Rectal smooth muscle tissue (tissue), 1 donor: Measurements from ENCODE around the gene TEX2.

ENCODE experiments used
- H3K27ac ChIP-seq: one replicate; pipeline ENCODE4 v1.7.0; 2013; ENCODE audit warnings: low read depth, low read length, inconsistent platforms
- H3K27me3 ChIP-seq: one replicate; pipeline ENCODE4 v1.7.0; 2013; ENCODE audit warnings: low read length; ENCODE audit not compliant: control insufficient read depth, insufficient read depth
- H3K36me3 ChIP-seq: one replicate; pipeline ENCODE4 v1.7.0; 2013; ENCODE audit warnings: low read length; ENCODE audit not compliant: control insufficient read depth, insufficient read depth
- H3K4me1 ChIP-seq: one replicate; pipeline ENCODE4 v1.7.0; 2013; ENCODE audit warnings: low read length; ENCODE audit not compliant: control insufficient read depth, insufficient read depth
- H3K4me3 ChIP-seq: one replicate; pipeline ENCODE4 v1.7.0; 2013; ENCODE audit warnings: low read length
- H3K9ac ChIP-seq: one replicate; pipeline ENCODE4 v1.7.0; 2013; ENCODE audit warnings: low read length

The TEX2 gene

DNA sequence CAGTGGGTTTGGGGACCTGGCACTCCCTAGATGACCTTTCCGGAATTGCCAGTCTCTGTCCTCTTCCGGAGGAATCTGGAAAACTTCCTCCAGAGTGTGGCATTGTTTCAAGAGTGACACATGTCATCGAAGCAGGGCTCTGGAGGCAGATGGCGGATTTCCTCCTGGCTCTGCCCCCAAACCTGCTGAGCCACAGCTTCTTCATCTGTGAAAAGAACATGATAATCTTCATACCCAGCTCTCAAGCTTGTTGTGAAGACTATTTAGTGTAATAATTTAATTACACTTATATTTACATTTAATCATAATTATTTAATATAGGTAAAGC lies 19.7 kb upstream of the TEX2 start:
- H3K9ac ChIP-seq = no peak overlapping the region
- peaks cover under 1% of the 10 kb centered on the region for H3K4me1 ChIP-seq
- H3K27ac ChIP-seq = no peak overlapping the region

DNA sequence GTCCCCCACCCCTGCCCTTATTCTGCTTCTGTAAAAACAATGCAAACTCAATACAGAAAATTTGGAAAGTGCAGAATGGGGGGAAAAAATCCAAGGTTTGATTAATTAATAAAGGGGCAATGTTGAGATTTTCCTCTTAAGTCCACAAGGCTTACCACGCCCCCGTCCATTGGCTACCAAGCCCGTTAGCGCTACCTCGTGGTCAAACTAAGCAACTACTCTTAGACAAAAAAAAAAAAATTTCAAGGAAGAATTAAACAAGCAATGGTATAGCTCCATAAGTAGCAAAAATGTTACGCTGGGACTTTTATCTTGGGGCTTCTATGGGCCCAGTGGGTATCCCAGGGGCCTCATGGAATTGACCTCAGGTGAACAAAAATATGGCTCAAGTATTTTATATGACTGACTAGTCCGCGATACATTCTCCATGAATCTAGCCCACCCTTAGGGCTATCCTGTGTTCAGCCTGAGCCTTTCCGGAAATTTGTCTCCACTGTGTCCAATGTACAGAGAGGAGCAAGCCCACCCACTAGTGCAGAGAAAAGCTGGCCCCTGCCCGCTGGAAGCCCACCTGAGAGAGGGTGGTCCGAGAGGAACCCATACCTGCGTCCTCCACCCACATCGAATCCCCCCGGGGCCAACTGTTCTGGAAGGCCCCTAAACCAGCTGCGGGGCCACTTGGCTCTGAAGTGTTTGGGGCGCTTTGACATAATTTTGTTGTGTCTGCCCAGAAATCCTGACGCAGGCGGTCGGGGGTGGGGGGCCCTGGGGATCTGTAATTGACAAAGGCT lies 19.1 kb upstream of the TEX2 start:
- H3K36me3 ChIP-seq = no peaks in the 10 kb centered on the region
- H3K4me3 ChIP-seq = no peak overlapping the region
- no peaks in the 10 kb centered on the region for H3K27me3 ChIP-seq
- H3K9ac ChIP-seq = no peak overlapping the region
- H3K27ac ChIP-seq = no peak overlapping the region
- peaks cover 6% of the 10 kb centered on the region for H3K4me1 ChIP-seq

More for the DNA sequence above, 19.7 kb upstream of the TEX2 start:
- Histone ChIP-seq H3K27me3 (no peaks in the 10 kb centered on the region), H3K4me3 (no peak overlapping the region), H3K36me3 (no peaks in the 10 kb centered on the region)

DNA sequence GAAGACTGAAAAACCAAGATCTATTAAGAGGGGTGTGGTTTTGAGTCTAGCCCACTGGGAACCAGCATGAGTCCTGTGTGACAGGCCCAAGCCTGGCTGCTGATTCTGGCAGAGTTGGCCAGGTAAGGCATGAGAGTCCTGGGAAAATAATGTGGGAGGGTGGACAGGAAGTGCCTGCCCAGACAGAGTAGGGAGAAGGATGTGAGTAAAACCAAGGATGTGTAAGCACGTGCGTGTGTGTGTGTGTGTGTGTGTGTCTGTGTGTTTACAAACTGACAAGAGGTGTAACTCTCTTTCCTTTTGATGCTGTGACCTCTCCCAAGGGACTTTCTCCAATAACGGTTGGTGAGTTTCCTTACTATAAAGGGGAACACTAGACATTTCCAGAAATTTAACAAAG lies 15.6 kb upstream of the TEX2 start:
- Histone ChIP-seq H3K36me3 (no peaks in the 10 kb centered on the region), H3K27ac (no peak overlapping the region), H3K4me1 (peaks cover 8% of the 10 kb centered on the region), H3K27me3 (no peaks in the 10 kb centered on the region), H3K4me3 (no peak overlapping the region), H3K9ac (no peak overlapping the region)

DNA sequence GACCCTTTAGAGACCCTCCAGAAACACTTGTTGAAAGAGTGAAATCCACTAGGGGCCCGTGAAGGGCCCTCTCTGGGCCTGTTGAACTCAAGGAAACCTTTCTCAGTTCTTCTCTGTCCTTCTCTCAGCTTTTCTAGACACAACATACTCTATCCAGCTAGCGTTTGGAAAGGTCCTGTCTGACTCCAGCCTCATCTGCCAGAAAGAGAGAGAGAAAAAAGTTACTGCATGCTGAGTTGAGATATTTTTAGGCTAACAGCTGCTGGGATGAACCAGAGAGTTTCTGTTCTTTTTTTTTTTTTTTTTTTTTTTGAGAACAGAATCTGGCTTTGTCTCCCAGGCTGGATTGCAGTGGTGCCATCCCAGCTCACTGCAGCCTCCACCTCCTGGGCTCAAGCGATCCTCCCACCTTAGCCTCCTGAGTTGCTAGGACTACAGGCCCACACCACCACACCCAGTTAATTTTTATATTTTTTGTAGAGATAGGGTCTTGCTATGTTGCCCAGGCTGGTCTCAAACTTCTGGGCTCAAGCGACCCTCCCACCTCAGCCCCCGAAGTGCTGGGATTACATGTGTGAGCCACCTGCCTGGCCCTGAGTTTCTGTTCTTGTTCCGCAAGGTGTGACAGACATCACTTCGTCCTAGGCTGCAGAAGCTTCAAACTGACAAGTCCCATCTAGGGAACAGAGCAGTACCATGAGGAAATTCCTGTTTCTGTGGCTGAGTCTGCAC lies 14.9 kb upstream of the TEX2 start:
- Histone ChIP-seq H3K4me1 (peaks cover 8% of the 10 kb centered on the region), H3K27me3 (no peaks in the 10 kb centered on the region), H3K9ac (no peak overlapping the region), H3K27ac (no peak overlapping the region), H3K4me3 (no peak overlapping the region), H3K36me3 (no peaks in the 10 kb centered on the region)

DNA sequence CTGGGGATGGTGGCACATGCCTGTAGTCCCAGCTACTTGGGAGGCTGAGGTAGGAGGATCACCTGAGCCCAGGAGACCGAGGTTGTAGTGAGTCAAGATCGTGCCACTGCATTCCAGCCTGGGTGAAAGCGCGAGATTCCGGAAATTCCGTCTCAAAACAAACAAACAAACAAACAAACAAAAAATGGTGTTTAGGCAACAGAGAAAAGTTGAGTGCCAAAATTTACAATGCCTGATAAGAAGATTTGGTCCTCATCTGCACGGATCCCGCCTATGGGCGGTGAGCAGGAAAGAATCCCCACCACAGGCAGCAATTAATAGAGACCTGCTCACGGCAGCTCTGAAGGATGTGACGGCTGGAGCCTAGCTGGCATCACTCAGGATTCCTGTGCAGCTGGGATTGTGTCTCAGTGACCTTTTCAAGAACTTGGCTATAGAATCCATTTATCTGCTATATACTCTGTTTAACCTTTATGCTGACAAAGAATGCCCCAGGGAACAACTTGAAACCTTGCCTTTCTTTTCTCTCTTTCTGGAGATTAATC lies 14.0 kb upstream of the TEX2 start:
- H3K4me1 ChIP-seq = peaks cover 8% of the 10 kb centered on the region
- no peak overlapping the region for H3K4me3 ChIP-seq
- no peak overlapping the region for H3K9ac ChIP-seq
- H3K27me3 ChIP-seq = no peaks in the 10 kb centered on the region
- H3K36me3 ChIP-seq = no peaks in the 10 kb centered on the region
- H3K27ac ChIP-seq = no peak overlapping the region

DNA sequence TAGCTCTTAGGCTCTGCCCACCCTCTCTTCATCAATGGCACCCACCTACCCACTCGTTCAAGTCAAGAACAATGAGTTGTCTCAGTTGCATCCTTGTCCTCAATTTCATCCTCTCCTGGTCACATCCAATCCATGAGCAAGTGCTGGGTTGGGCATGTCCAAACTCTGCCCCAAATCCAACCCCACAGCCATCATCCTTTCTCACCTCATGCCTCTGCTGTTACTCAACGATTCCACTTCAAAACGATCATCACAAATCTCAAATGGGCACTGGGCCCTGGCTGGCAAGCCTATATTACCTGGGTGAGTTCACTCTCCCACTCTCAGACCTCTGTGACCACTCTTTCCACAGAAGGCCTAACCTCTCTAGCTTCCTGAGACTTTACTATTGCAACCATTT lies 12.0 kb upstream of the TEX2 start:
- Histone ChIP-seq H3K4me1 (peaks cover 8% of the 10 kb centered on the region), H3K27ac (no peak overlapping the region), H3K4me3 (no peak overlapping the region), H3K9ac (no peak overlapping the region), H3K36me3 (no peaks in the 10 kb centered on the region), H3K27me3 (no peaks in the 10 kb centered on the region)

DNA sequence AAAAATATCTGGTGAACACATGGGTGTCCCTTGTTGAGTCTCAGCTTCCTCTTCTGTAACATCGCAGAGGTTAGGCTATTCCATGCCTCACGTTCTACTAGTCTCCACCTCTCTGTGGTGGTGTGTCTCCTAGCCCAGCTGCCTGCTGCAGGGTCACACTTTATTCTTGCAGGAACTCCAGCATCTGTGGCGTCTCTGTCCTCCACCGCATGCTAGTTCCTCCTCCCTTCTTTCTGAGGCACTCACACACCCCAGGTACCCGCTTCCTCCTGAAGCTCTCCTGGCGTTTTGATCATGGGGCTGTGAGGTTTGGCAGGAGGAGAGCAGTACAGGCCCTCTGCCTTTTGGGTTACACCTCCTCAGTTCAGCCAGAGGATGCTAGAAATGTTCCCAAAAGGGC lies 9.9 kb upstream of the TEX2 start:
- Histone ChIP-seq H3K27ac (no peak overlapping the region), H3K27me3 (no peaks in the 10 kb centered on the region), H3K36me3 (no peaks in the 10 kb centered on the region), H3K9ac (no peak overlapping the region), H3K4me3 (no peak overlapping the region), H3K4me1 (peaks cover 8% of the 10 kb centered on the region)

DNA sequence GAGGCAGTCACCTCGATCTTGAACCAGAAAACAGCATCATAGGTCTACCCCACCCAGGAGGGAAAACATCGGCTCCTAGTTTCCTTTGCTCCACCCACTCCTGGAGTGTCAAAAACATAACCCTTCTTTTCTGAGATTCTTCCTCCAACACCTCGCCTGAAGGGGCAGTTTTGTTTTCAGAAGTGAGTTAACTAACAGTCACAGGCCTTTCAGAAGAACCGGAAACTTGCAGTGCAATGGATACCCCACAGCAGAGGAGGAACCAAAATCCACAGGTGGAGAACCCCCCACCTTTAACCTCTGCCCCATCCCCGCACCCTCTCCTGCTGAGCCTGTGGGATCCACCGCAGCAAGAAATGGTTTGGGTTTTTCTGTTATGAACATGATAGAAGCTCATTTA lies 7.8 kb upstream of the TEX2 start:
- Histone ChIP-seq H3K9ac (no peak overlapping the region), H3K4me3 (no peak overlapping the region), H3K36me3 (no peaks in the 10 kb centered on the region), H3K4me1 (no peaks in the 10 kb centered on the region), H3K27me3 (no peaks in the 10 kb centered on the region), H3K27ac (no peak overlapping the region)

DNA sequence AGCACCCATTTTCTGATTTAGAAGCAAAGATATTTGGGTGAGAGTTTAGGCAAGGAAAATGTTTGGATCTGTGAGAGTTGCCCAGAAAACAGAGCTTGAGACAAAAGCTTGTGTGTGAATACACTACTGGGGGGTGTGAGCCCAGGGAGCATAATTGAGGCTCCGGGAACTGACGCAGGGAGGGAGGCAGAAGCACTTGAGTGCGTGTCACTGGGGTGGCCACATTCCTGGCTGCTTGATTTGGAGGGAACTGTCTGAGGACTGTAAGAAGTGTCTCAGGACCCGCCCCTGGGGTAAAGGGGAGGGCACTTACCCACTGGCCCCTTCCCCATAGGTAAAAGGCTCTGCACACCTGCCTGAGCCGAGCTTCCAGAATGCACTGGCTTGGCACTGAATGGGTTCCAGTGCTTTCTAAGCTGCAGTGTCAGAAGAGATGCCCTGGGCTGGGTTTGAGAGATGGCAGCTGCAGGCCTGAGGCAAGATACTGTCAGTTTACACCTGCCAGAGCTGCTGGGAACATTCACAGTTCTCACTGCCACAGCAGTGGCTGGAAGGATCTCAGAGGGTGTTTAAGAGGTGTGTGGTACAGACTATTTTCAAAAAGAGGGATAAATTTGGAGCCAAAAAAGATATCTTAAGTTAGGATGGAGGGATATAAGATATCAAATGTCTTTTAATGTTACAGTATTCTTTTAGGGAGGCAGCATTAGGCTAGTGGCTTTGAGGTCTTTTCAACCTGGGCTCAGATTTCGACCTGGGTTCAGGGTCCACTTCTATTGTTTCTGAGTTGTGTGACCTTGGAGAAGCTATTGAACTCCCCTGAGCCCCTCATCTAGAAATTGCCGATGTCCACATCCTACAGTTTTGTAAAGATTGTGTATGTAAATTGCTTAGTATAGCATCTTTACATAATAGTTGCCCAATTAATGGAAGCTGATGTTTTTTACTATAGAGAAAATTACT lies 6.9 kb upstream of the TEX2 start:
- no peak overlapping the region for H3K9ac ChIP-seq
- no peak overlapping the region for H3K4me3 ChIP-seq
- H3K27ac ChIP-seq = no peak overlapping the region
- H3K27me3 ChIP-seq = no peaks in the 10 kb centered on the region
- no peaks in the 10 kb centered on the region for H3K36me3 ChIP-seq
- H3K4me1 ChIP-seq = no peaks in the 10 kb centered on the region

DNA sequence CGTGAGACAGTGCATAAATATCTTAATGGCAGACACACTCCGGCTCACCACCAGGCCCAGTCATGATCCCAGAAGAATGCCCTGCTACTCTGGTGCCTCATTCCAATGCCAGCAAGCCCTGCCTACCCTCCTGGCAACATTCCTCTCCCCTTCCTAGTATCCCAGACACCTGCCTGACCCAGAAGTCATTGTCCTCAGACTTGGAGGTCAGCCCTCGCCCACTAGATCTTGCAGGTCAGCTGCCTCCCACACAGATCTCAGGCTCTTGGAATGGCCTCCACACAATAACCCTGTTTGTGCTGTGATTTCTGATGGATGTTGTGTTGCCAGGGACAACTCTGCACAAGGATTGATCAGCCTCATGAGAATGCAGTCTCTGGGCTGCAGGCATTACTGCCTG lies 1.8 kb upstream of the TEX2 start:
- H3K4me1 ChIP-seq = peaks cover 8% of the 10 kb centered on the region
- no peaks in the 10 kb centered on the region for H3K36me3 ChIP-seq
- no peak overlapping the region for H3K4me3 ChIP-seq
- no peak overlapping the region for H3K27ac ChIP-seq
- H3K27me3 ChIP-seq = no peaks in the 10 kb centered on the region
- no peak overlapping the region for H3K9ac ChIP-seq

DNA sequence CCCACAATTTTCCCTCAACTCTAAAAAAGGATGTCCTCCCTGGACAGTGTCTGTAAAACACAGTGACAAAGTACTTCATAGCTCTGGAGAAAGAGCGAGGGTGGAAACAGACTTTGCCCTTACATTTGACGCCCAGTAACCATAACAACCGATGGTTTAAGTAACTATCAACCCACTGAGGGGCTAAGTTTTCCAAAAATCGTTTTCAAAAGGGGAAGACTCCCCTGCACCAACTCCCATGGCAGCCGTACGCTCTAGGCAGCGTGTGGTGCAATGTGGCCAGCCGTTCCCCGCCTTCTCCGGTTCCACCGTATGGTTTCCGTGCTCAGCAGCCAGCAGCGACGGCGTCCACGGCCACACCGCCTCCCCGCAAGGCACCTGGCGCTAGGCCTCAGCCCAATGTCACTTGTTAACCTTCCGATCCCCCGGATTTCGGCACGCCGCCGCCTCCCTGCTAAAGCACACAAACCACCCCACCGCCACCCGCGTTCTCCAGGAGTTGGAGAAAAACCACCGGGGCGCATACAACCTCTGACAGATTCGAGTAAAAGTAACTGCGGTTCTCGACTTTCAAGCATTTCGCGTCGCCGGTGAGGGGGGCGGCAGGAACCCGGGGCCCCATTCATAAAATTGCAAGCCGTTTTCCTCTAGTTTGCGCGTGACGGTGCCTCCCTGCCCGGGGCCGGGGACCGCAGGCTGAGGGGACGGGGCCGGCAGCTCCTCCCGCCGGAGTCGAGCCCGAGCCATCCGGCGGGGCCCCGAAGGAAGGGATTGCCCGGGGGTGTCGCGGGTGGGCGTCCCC lies 661 bp downstream of the TEX2 start:
- H3K36me3 ChIP-seq = no peaks in the 10 kb centered on the region
- peaks cover 8% of the 10 kb centered on the region for H3K4me1 ChIP-seq
- peak overlapping the region; percentile 88 for H3K4me3 ChIP-seq
- no peaks in the 10 kb centered on the region for H3K27me3 ChIP-seq
- peak overlapping the region; percentile 66 for H3K27ac ChIP-seq
- peak overlapping the region; percentile 52 for H3K9ac ChIP-seq
